Lung (tissue), 12 donors: ENCODE data around the gene HIBADH. TPM values are rescaled to one million over a fixed set of nuclear protein-coding genes. Genes with fewer than 3 reads are reported as not detected.

Source experiments
- ATAC-seq: fragments of 200-7000 bp; cut with Tn5 transposase; one replicate; pipeline ENCODE4 v1.9.1; 2020; ENCODE audit warnings: moderate number of reproducible peaks; ENCODE audit not compliant: insufficient read depth, low FRiP score
- DNase-seq, 3 donors: peaks; one replicate each; pipeline ENCODE4 v3.0.0-alpha.2; 2013 to 2017
- H3K27ac ChIP-seq, 2 donors: one replicate each; pipeline ENCODE4 v1.5.1; 2013; ENCODE audit warnings: mild to moderate bottlenecking in 2 of 2, moderate library complexity in 2 of 2, control low read depth in 1 of 2, inconsistent platforms in 1 of 2, low read depth in 1 of 2, low read length in 1 of 2
- H3K27me3 ChIP-seq, 3 donors: one replicate each; pipeline ENCODE4 v1.5.1; 2013; ENCODE audit warnings: low read length in 2 of 3; ENCODE audit not compliant: control insufficient read depth in 3 of 3, insufficient read depth in 3 of 3
- H3K36me3 ChIP-seq, 4 donors: one replicate each; pipeline ENCODE4 v1.5.1; 2013; ENCODE audit warnings: low read length in 4 of 4, mild to moderate bottlenecking in 1 of 4, moderate library complexity in 1 of 4; ENCODE audit not compliant: control insufficient read depth in 4 of 4, insufficient read depth in 4 of 4
- H3K4me1 ChIP-seq, 5 donors: one replicate each; pipeline ENCODE4 v1.5.1; 2013; ENCODE audit warnings: low read length in 5 of 5, mild to moderate bottlenecking in 2 of 5, moderate library complexity in 1 of 5; ENCODE audit not compliant: control insufficient read depth in 5 of 5, insufficient read depth in 5 of 5
- H3K4me3 ChIP-seq: one replicate; pipeline ENCODE4 v1.5.1; 2013; ENCODE audit warnings: mild to moderate bottlenecking, control low read depth, moderate library complexity
- H3K9ac ChIP-seq, 2 donors: one replicate each; pipeline ENCODE4 v1.5.1; 2013; ENCODE audit warnings: low read length in 2 of 2, control low read depth in 1 of 2; ENCODE audit not compliant: insufficient read depth in 1 of 2
- H3K9me3 ChIP-seq, 4 donors: one replicate each; pipeline ENCODE4 v1.5.1; 2013; ENCODE audit warnings: low read length in 3 of 4, mild to moderate bottlenecking in 1 of 4, moderate library complexity in 1 of 4; ENCODE audit not compliant: control insufficient read depth in 4 of 4, insufficient read depth in 3 of 4
- WGBS, 2 donors: extraction: QIAGEN DNeasy Blood & Tissue Kit; methylation state at CpG; one replicate each; pipeline ENCODE4 v1.1.7; 2013; 5-methylcytosine and 5-hydroxymethylcytosine counted together
- polyA plus RNA-seq, 2 donors: library from polyadenylated mRNA; stranded (reverse); fragments of 200-250 nt; gene quantifications; one replicate each; pipeline ENCODE4 v1.2.1, GENCODE V29; 2013
- total RNA-seq, 2 donors: library from RNA; depleted of rRNA in 1 of 2; stranded (reverse); fragments of >200 nt in 1 of 2; gene quantifications; one replicate each; pipeline ENCODE4 v1.2.1, GENCODE V29; 2014 to 2021
- TF ChIP-seq, protein P1 (sequence below): IDR thresholded peaks from 2 replicates; pipeline ENCODE4 v1.5.1; 2012; ENCODE audit warnings: mild to moderate bottlenecking; ENCODE audit errors: control extremely low read depth, extremely low read depth
- donor health status: control.
- donor health status: control.
- donor health status: Bipolar disorder and iron deficiency.
- donor health status: healthy.
- donor health status: DM: yes; HTN: yes; CAD: no.

Gene HIBADH
- total and polyA plus RNA-seq, 4 donors: 13.7 to 39.2 (median 17.4) TPM

DNA sequence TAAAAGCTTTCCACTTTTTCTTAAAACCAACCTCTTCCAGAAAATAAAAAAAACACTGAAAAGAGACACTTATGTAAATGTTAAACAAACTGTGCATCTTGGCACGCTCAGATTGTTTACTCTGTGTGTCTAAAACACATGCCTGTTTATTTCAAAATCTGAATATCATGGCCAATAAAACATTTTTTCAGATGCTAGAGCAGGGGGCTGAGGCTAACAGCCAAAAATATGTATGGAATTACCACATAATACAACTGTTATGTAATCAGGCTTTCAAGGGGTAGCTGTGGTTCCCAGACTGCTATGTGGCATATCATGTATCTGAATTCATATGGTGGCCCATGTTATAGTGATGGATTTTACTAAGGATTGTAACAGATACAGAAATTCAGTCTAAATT, 130.4 kb downstream of the HIBADH start:
- 53 to 63% methylated on average over 1 of the region's 1 CpG for WGBS, 2 donors
- H3K9me3 ChIP-seq: peaks cover 0 to 5% (median 0%) of the 10 kb centered on the region in 4 donors

DNA sequence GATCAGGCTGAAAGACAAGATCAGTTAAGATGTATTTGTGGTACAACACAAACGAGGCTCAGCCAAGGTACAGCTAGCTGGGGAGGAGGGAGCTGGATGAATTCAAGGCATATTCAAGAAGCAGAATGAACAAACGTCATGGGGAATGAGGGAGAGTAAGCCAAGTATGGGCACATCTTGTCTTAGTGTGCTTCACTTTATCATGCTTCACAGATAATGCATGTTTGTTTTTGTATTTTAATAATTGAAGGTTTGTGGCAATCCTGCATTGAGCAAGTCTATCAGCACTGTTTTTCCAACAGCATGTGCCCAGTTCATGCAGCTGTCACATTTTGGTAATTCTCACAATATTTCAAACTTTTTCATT, 135.4 kb downstream of the HIBADH start:
- Histone ChIP-seq H3K4me1 (peaks cover 0 to 54% (median 11%) of the 10 kb centered on the region in 5 donors), H3K36me3 (peaks cover 3 to 20% (median 13%) of the 10 kb centered on the region in 4 donors), H3K27me3 (no peaks in the 10 kb centered on the region), H3K4me3 (no peak overlapping the region), H3K9ac (peak overlapping the region in 1 of 2 donors; percentile 14), H3K9me3 (peaks cover 0 to 5% (median 0%) of the 10 kb centered on the region in 4 donors), H3K27ac (no peak overlapping the region)
- TF ChIP-seq, protein P1, sequence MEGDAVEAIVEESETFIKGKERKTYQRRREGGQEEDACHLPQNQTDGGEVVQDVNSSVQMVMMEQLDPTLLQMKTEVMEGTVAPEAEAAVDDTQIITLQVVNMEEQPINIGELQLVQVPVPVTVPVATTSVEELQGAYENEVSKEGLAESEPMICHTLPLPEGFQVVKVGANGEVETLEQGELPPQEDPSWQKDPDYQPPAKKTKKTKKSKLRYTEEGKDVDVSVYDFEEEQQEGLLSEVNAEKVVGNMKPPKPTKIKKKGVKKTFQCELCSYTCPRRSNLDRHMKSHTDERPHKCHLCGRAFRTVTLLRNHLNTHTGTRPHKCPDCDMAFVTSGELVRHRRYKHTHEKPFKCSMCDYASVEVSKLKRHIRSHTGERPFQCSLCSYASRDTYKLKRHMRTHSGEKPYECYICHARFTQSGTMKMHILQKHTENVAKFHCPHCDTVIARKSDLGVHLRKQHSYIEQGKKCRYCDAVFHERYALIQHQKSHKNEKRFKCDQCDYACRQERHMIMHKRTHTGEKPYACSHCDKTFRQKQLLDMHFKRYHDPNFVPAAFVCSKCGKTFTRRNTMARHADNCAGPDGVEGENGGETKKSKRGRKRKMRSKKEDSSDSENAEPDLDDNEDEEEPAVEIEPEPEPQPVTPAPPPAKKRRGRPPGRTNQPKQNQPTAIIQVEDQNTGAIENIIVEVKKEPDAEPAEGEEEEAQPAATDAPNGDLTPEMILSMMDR: no peak
- DNase-seq (peak; percentile 13 to 73 (median 70)), ATAC-seq (no peak)
- WGBS, 2 donors: 60 to 72% methylated on average over 2 of the region's 2 CpGs

More for the DNA sequence above, 130.4 kb downstream of the HIBADH start:
- no peak overlapping the region for H3K27ac ChIP-seq
- peak; percentile 83 to 99 (median 98) for DNase-seq
- no peaks in the 10 kb centered on the region for H3K27me3 ChIP-seq
- no peak for ATAC-seq
- no peak overlapping the region for H3K4me3 ChIP-seq
- no peak overlapping the region for H3K9ac ChIP-seq
- peaks cover 0 to 14% (median 7%) of the 10 kb centered on the region in 4 donors for H3K36me3 ChIP-seq
- TF ChIP-seq, protein P1: no peak
- H3K4me1 ChIP-seq: peaks cover 0 to 38% (median 7%) of the 10 kb centered on the region in 5 donors

DNA sequence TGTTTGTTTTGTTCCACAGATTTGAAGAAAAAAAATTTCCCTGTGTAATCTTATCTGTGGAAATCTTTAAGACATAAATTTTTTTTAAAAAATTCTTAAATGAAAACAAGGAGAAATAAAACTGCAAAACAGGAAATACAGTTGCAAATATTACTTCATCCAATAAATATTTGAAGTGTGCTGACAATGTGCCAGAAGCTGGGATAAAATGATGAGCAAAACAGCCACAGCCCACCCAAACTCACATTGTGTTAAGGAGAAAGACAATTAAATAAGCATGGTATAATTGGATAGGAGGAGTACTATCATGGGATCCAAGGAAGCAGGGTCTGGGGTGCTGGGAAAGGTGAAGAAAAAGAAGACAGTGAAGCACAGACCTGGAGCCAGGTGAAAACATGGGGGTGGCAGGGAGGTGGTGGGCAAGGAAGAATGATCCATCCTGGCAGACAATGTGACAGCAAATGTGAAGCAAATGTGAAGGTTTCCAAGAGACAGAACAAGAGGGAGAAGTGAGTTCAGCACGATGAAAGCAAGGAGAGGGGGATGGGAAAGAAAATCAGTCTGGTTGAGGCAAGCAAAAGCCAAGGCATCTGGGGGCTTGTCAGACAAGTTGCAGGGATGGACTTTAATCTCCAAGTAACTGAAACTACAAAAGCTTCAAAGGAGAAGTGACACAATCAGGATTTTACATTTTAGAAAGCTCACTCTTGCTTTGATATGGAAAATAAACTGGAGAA, 135.9 kb downstream of the HIBADH start:
- Histone ChIP-seq H3K9ac (peak overlapping the region in 1 of 2 donors; percentile 14), H3K4me3 (no peak overlapping the region), H3K9me3 (peaks cover 0 to 5% (median 0%) of the 10 kb centered on the region in 4 donors), H3K4me1 (peaks cover 0 to 56% (median 15%) of the 10 kb centered on the region in 5 donors), H3K27me3 (no peaks in the 10 kb centered on the region), H3K36me3 (peaks cover 3 to 20% (median 13%) of the 10 kb centered on the region in 4 donors), H3K27ac (no peak overlapping the region)
- ATAC-seq: no peak
- TF ChIP-seq, protein P1: no peak
- DNase-seq: peak; percentile 19 to 72 (median 71)
- 56 to 65% methylated on average over 1 of the region's 1 CpG for WGBS, 2 donors
